Stomach (tissue), 4 donors: ENCODE measurements around the gene HMGN2.

Experiments
- POLR2A ChIP-seq, 4 donors: fragments of 450-650 bp; IDR thresholded peaks; one replicate each; pipeline ENCODE4 v1.6.1; 2016; ENCODE audit warnings: antibody characterized with exemption in 4 of 4, control low read depth in 2 of 4, mild to moderate bottlenecking in 1 of 4, moderate library complexity in 1 of 4
- TF ChIP-seq, protein P1 (sequence below), 7 experiments: fragments of 450-650 bp in 4 of 7; fragments of 200-600 bp in 3 of 7; sonication (generic) in 3 of 7; IDR thresholded peaks; one replicate each; pipeline ENCODE4 v1.5.1; 2016 to 2019; ENCODE audit warnings: antibody characterized with exemption in 7 of 7, control low read depth in 2 of 7, mild to moderate bottlenecking in 1 of 7

DNA sequence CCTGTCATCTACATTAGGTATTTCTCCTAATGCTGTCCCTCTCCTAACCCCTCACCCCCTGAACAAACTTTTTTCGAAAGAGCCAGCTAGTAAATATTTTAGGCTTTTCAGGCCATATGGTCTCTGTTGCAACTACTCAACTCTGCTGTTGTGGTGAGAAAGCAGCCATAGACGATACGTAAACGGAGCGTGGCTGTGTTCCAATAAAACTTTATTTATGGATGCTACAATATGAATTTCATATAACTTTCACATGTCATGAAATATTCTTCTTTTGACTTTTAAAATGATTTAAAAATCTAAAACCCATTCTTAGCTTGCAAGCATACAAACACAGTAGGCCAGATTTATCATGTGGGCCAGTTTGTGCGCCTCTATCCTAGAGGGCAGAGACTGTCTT, 46.1 kb downstream of the HMGN2 start:
- TF ChIP-seq, protein P1, sequence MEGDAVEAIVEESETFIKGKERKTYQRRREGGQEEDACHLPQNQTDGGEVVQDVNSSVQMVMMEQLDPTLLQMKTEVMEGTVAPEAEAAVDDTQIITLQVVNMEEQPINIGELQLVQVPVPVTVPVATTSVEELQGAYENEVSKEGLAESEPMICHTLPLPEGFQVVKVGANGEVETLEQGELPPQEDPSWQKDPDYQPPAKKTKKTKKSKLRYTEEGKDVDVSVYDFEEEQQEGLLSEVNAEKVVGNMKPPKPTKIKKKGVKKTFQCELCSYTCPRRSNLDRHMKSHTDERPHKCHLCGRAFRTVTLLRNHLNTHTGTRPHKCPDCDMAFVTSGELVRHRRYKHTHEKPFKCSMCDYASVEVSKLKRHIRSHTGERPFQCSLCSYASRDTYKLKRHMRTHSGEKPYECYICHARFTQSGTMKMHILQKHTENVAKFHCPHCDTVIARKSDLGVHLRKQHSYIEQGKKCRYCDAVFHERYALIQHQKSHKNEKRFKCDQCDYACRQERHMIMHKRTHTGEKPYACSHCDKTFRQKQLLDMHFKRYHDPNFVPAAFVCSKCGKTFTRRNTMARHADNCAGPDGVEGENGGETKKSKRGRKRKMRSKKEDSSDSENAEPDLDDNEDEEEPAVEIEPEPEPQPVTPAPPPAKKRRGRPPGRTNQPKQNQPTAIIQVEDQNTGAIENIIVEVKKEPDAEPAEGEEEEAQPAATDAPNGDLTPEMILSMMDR (IDR thresholded peaks at IDR 0.05) = no peak
- TF ChIP-seq POLR2A (IDR thresholded peaks at IDR 0.05) = no peak
